ENCODE data around the gene FGB. TPM values are rescaled to one million over a fixed set of nuclear protein-coding genes. Genes with fewer than 3 reads are reported as not detected.

The FGB gene
- total and polyA plus RNA-seq, 2 donors (not counting 3 experiments of a cell fraction or from before 2014, with no cell fraction given), result not detected

DNA sequence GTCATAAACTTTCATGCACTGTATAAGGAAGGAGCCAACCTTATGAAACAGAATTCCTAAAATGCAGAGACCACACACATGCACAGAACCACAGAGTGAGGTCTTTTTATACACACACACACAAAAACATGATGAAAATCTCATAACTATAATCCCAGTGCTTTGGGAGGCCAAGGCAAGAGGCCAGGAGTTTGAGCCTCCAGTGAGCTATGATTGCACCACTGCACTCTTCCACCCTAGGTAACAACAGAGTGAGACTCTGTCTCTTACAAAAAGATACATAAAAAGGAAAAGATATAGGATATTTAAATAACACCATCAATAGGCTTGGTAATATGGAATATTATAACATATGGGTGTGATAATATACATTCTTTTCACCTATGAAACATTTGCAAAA, 17.1 kb downstream of the FGB start:
- H2AFZ ChIP-seq (ENCODE audit: low read depth, low read length), result no peak overlapping the region
- FAIRE-seq, result no peak
- no peak for DNase-seq (ENCODE audit: low read depth, low spot score)
- H3K27ac ChIP-seq (ENCODE audit: insufficient read depth, low read depth, low read length), result no peak overlapping the region
- H3K4me3 ChIP-seq (replicated peaks in 1 of 3; ENCODE audit: insufficient read depth in 1 of 3, low read depth in 1 of 3, low read length in 3 of 3), result no peak overlapping the region
- H3K4me1 ChIP-seq (ENCODE audit: control insufficient read depth, extremely low read depth, insufficient read depth, low read length), result no peaks in the 10 kb centered on the region
- BruUV-seq (replicated peaks), result no TSS peak
- ChIA-PET CTCF (interaction anchor here (1.9 kb wide), 1 partner anchor 39 kb away, joined by 7 read pairs; no protein-coding TSS in a partner anchor), POLR2A (no interaction called here)
- H3K9ac ChIP-seq (replicated peaks; ENCODE audit: extremely low read depth, insufficient read depth, low read length), result no peak overlapping the region
- intact Hi-C loops (cut with micrococcal nuclease) (no loop called here), dilution Hi-C loops (cut with MboI; ENCODE audit: extremely low pct_ligation_motif_present, low sequenced_read_pairs) (no loop called here)
- H4K20me1 ChIP-seq (replicated peaks; ENCODE audit: control insufficient read depth, extremely low read depth, insufficient read depth, low read length), result no peaks in the 10 kb centered on the region
- H3K4me2 ChIP-seq (ENCODE audit: insufficient read depth, low read length), result no peak overlapping the region
- H3K79me2 ChIP-seq (ENCODE audit: control insufficient read depth, insufficient read depth, low read length), result no peaks in the 10 kb centered on the region
- H3K9me1 ChIP-seq (replicated peaks; ENCODE audit: control insufficient read depth, extremely low read depth, insufficient read depth, low read length), result no peaks in the 10 kb centered on the region
- TF ChIP-seq POLR2AphosphoS5 (IDR thresholded peaks at IDR 0.05; ENCODE audit: insufficient read depth, low read depth, low read length), result no peak
- no peak for TF ChIP-seq POLR2A (IDR thresholded peaks at IDR 0.05; ENCODE audit: low read depth, low read length)
- no peak for TF ChIP-seq GATA2 (IDR thresholded peaks at IDR 0.05; ENCODE audit: insufficient read depth, insufficient read length, low read depth, low read length)
- TF ChIP-seq MYC (IDR thresholded peaks at IDR 0.05; ENCODE audit: low read depth, low read length), result no peak
- TF ChIP-seq, protein P1, sequence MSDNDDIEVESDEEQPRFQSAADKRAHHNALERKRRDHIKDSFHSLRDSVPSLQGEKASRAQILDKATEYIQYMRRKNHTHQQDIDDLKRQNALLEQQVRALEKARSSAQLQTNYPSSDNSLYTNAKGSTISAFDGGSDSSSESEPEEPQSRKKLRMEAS (IDR thresholded peaks at IDR 0.05; ENCODE audit: insufficient read depth, insufficient read length), result no peak
- TF ChIP-seq FOS (IDR thresholded peaks at IDR 0.05; ENCODE audit: borderline replicate concordance, insufficient read depth, low read length), result no peak
- TF ChIP-seq JUN (IDR thresholded peaks at IDR 0.05; ENCODE audit: borderline replicate concordance, insufficient read depth, insufficient read length, low read depth), result no peak
- no peak for TF ChIP-seq EZH2 (IDR thresholded peaks at IDR 0.05; ENCODE audit: borderline replicate concordance, low read depth, low read length, severe bottlenecking)
- TF ChIP-seq, protein P2, sequence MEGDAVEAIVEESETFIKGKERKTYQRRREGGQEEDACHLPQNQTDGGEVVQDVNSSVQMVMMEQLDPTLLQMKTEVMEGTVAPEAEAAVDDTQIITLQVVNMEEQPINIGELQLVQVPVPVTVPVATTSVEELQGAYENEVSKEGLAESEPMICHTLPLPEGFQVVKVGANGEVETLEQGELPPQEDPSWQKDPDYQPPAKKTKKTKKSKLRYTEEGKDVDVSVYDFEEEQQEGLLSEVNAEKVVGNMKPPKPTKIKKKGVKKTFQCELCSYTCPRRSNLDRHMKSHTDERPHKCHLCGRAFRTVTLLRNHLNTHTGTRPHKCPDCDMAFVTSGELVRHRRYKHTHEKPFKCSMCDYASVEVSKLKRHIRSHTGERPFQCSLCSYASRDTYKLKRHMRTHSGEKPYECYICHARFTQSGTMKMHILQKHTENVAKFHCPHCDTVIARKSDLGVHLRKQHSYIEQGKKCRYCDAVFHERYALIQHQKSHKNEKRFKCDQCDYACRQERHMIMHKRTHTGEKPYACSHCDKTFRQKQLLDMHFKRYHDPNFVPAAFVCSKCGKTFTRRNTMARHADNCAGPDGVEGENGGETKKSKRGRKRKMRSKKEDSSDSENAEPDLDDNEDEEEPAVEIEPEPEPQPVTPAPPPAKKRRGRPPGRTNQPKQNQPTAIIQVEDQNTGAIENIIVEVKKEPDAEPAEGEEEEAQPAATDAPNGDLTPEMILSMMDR (IDR thresholded peaks at IDR 0.05; ENCODE audit: extremely low read depth in 1 of 2, insufficient read depth in 1 of 2, low read depth in 1 of 2, low read length in 2 of 2), result no peak
- peaks cover 0 to 2% of the 10 kb centered on the region in 2 experiments for H3K27me3 ChIP-seq (ENCODE audit: control insufficient read depth in 2 of 2, insufficient read depth in 2 of 2, low read length in 2 of 2)
- H3K36me3 ChIP-seq (ENCODE audit: control insufficient read depth in 2 of 2, extremely low read depth in 1 of 2, insufficient read depth in 2 of 2, low read length in 2 of 2), result no peaks in the 10 kb centered on the region
- no peaks in the 10 kb centered on the region for H3K9me3 ChIP-seq (replicated peaks; ENCODE audit: control insufficient read depth, insufficient read depth, low read length)

All from endothelial cell of umbilical vein (primary cell).